Upper lobe of right lung (tissue), 1 donor: ENCODE measurements around the gene GLG1. TPM values are rescaled to one million over a fixed set of nuclear protein-coding genes. Genes with fewer than 3 reads are reported as not detected.

ENCODE experiments used
- ATAC-seq: fragments of 200-7000 bp; cut with Tn5 transposase; one replicate; pipeline ENCODE4 v1.9.1; 2020; ENCODE audit warnings: mild to moderate bottlenecking, moderate library complexity
- DNase-seq: peaks from one replicate; pipeline ENCODE4 v3.0.0-alpha.2; 2020
- H3K27ac ChIP-seq: fragments of 200-600 bp; one replicate; pipeline ENCODE4 v1.8.0; 2022
- H3K27me3 ChIP-seq: fragments of 200-600 bp; one replicate; pipeline ENCODE4 v1.8.0; 2022; ENCODE audit warnings: mild to moderate bottlenecking
- H3K36me3 ChIP-seq: fragments of 200-600 bp; one replicate; pipeline ENCODE4 v1.8.0; 2022
- H3K4me1 ChIP-seq: fragments of 200-600 bp; one replicate; pipeline ENCODE4 v1.8.0; 2022
- H3K4me3 ChIP-seq: fragments of 200-600 bp; one replicate; pipeline ENCODE4 v1.8.0; 2022; ENCODE audit warnings: mild to moderate bottlenecking
- H3K9me3 ChIP-seq: fragments of 200-600 bp; one replicate; pipeline ENCODE4 v1.8.0; 2022
- CTCF ChIP-seq: fragments of 200-600 bp; IDR thresholded peaks from one replicate; pipeline ENCODE4 v1.8.0; 2022; ENCODE audit warnings: antibody characterized with exemption
- intact Hi-C: fragments of 100-400 bp; cut with DNase I; formaldehyde crosslinking; loops from one replicate; pipeline ENCODE4 v1.11.0; 2022
- total RNA-seq: library from RNA; stranded (reverse); fragmentation: NEBNext Ultra II Directional; extraction: Animal tissue kit (Norgen Biotek cat#: 25700); gene quantifications from one replicate; pipeline ENCODE4 v1.2.1, GENCODE V29; 2021
- donor health status: DM: no; HTN: yes; CAD: no; lungs with severe emphysema.

Gene GLG1
- total RNA-seq, 1 donor from 2014 or later = 112 TPM

DNA sequence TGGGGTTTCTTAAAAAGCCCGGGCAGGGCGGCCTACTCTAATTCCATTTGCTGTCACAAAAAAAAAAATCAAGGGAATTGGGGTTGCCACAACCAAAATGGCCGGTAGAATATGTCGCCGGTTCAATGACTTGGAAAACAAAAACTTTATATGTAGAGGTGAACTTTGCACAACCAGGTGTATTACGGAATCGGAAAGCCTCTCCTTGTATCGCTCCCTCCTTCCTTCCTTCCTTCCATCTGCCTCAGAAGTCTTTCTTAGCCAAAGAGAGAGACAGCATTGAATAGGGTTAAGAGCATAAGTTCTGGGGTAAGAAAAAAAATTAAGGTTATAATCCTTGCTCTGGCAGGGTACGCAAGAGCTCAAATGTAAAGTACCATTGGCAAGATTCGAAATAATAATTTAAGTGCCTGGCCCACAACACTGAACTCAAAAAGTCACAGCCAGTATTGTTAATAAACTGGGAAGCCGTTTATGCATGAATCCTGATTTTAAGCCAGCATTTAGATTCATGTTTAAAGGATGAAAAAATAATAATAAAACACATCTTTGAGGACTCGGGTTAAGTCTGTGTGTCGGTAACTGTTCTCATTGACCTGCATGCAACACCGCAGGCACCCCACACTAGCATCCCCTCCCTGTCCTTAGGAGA is 522 bp upstream of the GLG1 start:
- Histone ChIP-seq H3K27ac (peak overlapping the region; percentile 97), H3K9me3 (no peaks in the 10 kb centered on the region), H3K4me3 (peak overlapping the region; percentile 100), H3K27me3 (no peaks in the 10 kb centered on the region), H3K36me3 (no peaks in the 10 kb centered on the region), H3K4me1 (peaks cover 22% of the 10 kb centered on the region)
- intact Hi-C loops = no loop called here
- no peak for DNase-seq
- peak; percentile 40 for ATAC-seq
- no peak for TF ChIP-seq CTCF

DNA sequence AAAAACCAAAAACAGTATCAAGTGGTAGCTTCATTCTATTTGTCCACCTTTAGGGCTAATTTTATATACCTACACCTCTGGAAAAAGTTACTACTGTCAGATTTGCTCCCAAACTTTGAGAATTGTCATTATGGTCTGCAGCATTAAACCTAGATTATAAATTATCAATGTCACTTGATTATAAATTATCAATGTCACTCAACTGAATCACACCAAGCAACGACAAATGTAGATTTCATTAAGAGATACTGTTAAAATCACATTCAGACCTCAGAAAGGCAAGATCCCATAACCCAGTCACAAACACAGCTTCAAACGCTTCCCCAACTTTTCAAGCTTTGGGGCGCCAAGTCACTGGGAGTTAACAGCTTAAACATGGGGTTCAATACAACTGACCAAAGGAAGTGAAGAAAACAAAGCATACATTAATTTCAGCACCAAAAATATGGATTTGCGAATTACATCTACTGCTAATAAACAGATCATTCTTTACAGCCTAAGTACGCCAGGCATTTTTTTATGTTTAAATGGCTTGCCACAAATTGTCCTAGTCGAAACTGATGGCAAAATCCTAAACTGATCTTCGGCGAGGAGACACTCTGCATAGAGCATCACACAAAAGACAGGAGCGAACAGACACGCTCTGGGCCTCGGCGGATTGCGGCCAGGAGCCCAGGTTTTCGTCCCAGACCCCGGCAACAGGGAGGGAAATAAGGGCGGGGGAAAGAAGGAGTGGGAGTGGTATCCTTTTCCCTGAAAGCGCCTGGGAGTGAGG is 981 bp downstream of the GLG1 start:
- Histone ChIP-seq H3K36me3 (no peaks in the 10 kb centered on the region), H3K27ac (peak overlapping the region; percentile 97), H3K4me3 (peak overlapping the region; percentile 100), H3K4me1 (peaks cover 30% of the 10 kb centered on the region), H3K27me3 (no peaks in the 10 kb centered on the region), H3K9me3 (no peaks in the 10 kb centered on the region)
- ATAC-seq (no peak), DNase-seq (no peak)
- intact Hi-C loops = no loop called here
- TF ChIP-seq CTCF = no peak

DNA sequence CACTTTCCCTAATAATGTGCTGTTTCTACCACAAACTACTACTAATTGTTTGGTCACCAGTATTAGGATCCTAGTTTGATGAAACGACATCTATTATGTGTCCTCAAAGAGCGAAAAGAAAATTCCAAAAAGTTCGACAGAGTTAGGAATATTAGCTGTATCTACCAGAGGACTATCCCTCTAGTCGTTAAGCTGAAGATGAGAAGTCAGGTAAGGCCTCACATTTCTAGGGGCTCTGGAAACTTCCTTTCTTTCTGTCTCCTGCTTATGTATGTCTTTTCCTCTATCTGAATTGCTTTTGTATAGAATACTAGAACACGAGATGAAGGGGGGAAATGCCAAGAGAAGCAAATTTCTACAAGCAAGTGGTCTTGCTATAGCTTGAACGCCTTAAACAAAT is 1.6 kb downstream of the GLG1 start:
- H3K9me3 ChIP-seq = no peaks in the 10 kb centered on the region
- intact Hi-C loops = no loop called here
- H3K4me3 ChIP-seq = peak overlapping the region; percentile 100
- TF ChIP-seq CTCF = no peak
- H3K36me3 ChIP-seq = no peaks in the 10 kb centered on the region
- DNase-seq (no peak), ATAC-seq (no peak)
- H3K27ac ChIP-seq = no peak overlapping the region
- H3K27me3 ChIP-seq = no peaks in the 10 kb centered on the region
- H3K4me1 ChIP-seq = peaks cover 35% of the 10 kb centered on the region

DNA sequence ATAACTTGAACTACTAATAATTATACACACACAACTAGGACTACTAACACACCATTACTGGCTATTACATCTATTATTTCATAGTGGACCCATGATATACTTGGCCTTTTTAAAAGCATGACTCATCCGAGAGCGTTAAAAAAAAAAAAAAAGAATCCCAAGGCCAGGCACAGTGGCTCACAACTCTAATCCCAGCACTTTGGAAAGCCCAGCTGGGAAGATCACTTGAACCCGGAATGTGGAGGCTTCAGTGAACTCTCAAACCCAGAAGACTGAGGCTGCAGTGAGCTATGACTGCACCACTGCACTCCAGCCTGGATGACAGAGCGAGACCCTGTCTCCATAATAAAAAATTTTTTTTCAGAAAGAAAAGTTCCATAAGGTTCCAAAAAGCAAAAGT is 3.1 kb downstream of the GLG1 start:
- Histone ChIP-seq H3K27ac (no peak overlapping the region), H3K36me3 (no peaks in the 10 kb centered on the region), H3K4me3 (no peak overlapping the region), H3K4me1 (peaks cover 35% of the 10 kb centered on the region), H3K27me3 (no peaks in the 10 kb centered on the region), H3K9me3 (no peaks in the 10 kb centered on the region)
- intact Hi-C loops = no loop called here
- no peak for ATAC-seq
- DNase-seq = no peak
- TF ChIP-seq CTCF = no peak

DNA sequence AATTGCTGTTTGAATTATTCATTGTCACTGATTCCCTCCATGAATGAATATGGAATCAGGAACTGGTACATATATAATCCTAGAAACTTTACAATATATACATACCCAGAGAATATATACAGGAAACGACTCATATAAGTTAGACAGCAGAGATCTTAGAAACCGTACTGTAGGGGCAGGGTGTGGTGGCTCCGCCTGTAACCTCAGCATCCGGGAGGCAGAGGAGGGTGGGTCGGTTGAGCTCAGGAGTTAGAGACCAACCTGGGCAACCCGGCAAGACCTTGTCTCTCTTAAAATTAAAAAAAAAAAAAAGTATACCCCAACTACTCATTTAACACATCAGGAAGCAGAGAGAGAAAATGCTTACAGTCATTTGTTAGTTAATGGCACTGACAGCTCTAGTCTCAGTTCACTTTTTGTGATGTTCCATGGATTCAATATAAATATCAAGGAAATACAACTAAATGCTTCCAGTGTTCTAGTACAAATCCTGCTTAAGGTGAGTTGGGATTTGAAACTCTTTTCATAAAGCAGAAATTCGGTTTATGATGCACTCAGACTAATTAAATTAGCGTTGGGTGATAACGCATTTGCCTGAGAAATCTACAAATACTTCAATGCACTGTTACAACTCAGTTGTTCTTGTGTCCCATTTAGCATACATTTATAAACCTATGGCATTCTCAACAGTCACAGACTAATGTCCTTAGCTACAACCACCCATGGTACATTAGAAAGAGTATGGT is 5.6 kb downstream of the GLG1 start:
- DNase-seq (no peak), ATAC-seq (peak; percentile 52)
- H3K9me3 ChIP-seq = no peaks in the 10 kb centered on the region
- intact Hi-C loops = no loop called here
- peaks cover 35% of the 10 kb centered on the region for H3K4me1 ChIP-seq
- no peak for TF ChIP-seq CTCF
- no peak overlapping the region for H3K4me3 ChIP-seq
- peaks cover 10% of the 10 kb centered on the region for H3K36me3 ChIP-seq
- no peak overlapping the region for H3K27ac ChIP-seq
- H3K27me3 ChIP-seq = no peaks in the 10 kb centered on the region
